Measurements from ENCODE around the gene KIF21A. TPM values are rescaled to one million over a fixed set of nuclear protein-coding genes. Genes with fewer than 3 reads are reported as not detected.

Gene KIF21A
- total RNA-seq, 1 experiment from 2014 or later, result 3.3 TPM

DNA sequence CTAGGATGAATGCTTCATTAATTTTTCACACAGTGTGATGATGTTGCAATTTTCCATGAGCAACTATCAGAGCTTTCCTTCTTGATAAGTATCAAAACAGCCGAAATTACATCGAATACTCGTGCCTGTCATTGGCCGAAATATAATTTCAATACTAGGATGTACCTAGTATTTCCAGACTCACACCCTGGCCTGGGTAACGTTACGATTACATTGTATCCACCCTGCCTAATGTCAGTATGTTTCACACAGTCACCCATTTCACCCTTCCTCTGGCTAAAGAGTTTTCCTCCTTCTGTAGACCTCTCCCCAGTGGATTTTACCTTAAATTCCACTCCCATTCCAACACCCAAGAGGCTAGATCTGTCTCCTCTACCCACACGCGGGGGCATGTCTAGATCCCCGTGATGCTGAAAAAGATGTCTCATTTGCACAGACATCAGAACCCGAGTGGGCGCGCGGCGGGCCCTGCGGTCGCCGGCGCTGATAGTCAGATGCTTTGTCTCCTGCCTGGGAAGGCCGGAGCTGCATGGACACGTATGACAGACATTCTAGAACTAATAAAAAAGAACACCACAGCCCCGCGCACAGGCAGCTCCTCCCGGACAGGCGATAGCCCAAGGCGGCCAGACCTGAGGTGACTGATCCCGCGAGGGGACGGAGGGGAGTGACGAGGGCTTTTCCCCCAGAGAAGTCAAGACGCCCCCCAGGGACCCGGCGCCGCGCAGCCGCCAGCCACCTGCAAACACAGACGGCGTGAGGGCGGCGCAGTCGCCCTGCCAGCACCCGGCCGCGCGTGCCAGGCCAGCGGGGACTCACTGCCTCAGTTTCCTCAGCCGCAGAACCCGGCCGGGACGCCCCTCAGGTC is 723 bp downstream of the KIF21A start:
- H3K4me1 ChIP-seq (ENCODE audit: insufficient read depth, low read length, poor library complexity, severe bottlenecking), result peaks cover 7% of the 10 kb centered on the region
- intact Hi-C loops (cut with micrococcal nuclease; ENCODE audit: unreplicated experiment), result no loop called here
- DNase-seq (ENCODE audit: low spot score), result peak; percentile 5
- ChIA-PET POLR2A (ENCODE audit: low non-redundant PET) (no interaction called here), CTCF (no interaction called here)
- no peaks in the 10 kb centered on the region for H3K9me3 ChIP-seq (ENCODE audit: low read depth, low read length, poor library complexity, severe bottlenecking)
- H3K27ac ChIP-seq (ENCODE audit: low read depth, low read length, poor library complexity, severe bottlenecking), result no peak overlapping the region
- no peak for TF ChIP-seq EZH2 (IDR thresholded peaks at IDR 0.05; ENCODE audit: borderline replicate concordance, low read depth, low read length, poor library complexity, severe bottlenecking)
- TF ChIP-seq, protein P1, sequence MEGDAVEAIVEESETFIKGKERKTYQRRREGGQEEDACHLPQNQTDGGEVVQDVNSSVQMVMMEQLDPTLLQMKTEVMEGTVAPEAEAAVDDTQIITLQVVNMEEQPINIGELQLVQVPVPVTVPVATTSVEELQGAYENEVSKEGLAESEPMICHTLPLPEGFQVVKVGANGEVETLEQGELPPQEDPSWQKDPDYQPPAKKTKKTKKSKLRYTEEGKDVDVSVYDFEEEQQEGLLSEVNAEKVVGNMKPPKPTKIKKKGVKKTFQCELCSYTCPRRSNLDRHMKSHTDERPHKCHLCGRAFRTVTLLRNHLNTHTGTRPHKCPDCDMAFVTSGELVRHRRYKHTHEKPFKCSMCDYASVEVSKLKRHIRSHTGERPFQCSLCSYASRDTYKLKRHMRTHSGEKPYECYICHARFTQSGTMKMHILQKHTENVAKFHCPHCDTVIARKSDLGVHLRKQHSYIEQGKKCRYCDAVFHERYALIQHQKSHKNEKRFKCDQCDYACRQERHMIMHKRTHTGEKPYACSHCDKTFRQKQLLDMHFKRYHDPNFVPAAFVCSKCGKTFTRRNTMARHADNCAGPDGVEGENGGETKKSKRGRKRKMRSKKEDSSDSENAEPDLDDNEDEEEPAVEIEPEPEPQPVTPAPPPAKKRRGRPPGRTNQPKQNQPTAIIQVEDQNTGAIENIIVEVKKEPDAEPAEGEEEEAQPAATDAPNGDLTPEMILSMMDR (conservative IDR thresholded peaks at IDR 0.05; ENCODE audit: low read depth, low read length), result no peak
- H3K4me3 ChIP-seq (ENCODE audit: low read depth, low read length, poor library complexity, severe bottlenecking), result peak overlapping the region; percentile 71
- BruUV-seq (replicated peaks), result TSS peak; percentile 73
- H3K36me3 ChIP-seq (ENCODE audit: insufficient read depth, low read length, poor library complexity, severe bottlenecking), result no peaks in the 10 kb centered on the region
- peaks cover 9% of the 10 kb centered on the region for H3K27me3 ChIP-seq (replicated peaks; ENCODE audit: insufficient read depth, low read depth, low read length, poor library complexity)

- H3K9me3 ChIP-seq (ENCODE audit: low read depth, low read length, poor library complexity, severe bottlenecking), result no peaks in the 10 kb centered on the region
- peaks cover 7% of the 10 kb centered on the region for H3K4me1 ChIP-seq (ENCODE audit: insufficient read depth, low read length, poor library complexity, severe bottlenecking)
- intact Hi-C loops (cut with micrococcal nuclease; ENCODE audit: unreplicated experiment), result no loop called here
- ChIA-PET CTCF (no interaction called here), POLR2A (ENCODE audit: low non-redundant PET) (no interaction called here)
- H3K27ac ChIP-seq (ENCODE audit: low read depth, low read length, poor library complexity, severe bottlenecking), result no peak overlapping the region
- H3K36me3 ChIP-seq (ENCODE audit: insufficient read depth, low read length, poor library complexity, severe bottlenecking), result no peaks in the 10 kb centered on the region
- H3K4me3 ChIP-seq (ENCODE audit: low read depth, low read length, poor library complexity, severe bottlenecking), result no peak overlapping the region
- BruUV-seq (replicated peaks), result no TSS peak
- H3K27me3 ChIP-seq (replicated peaks; ENCODE audit: insufficient read depth, low read depth, low read length, poor library complexity), result peaks cover 9% of the 10 kb centered on the region
- DNase-seq (ENCODE audit: low spot score), result no peak
- TF ChIP-seq, protein P1 (conservative IDR thresholded peaks at IDR 0.05; ENCODE audit: low read depth, low read length), result no peak
- TF ChIP-seq EZH2 (IDR thresholded peaks at IDR 0.05; ENCODE audit: borderline replicate concordance, low read depth, low read length, poor library complexity, severe bottlenecking), result no peak
These were observed 1.5 kb downstream of the KIF21A start for GRCh38 chr12:39441189-39441962.

GRCh38 chr12:39440781-39441180 is 2.1 kb downstream of the KIF21A start:
- no TSS peak for BruUV-seq (replicated peaks)
- Histone ChIP-seq H3K27ac (ENCODE audit: low read depth, low read length, poor library complexity, severe bottlenecking) (no peak overlapping the region), H3K4me3 (ENCODE audit: low read depth, low read length, poor library complexity, severe bottlenecking) (no peak overlapping the region), H3K4me1 (ENCODE audit: insufficient read depth, low read length, poor library complexity, severe bottlenecking) (peaks cover 7% of the 10 kb centered on the region), H3K36me3 (ENCODE audit: insufficient read depth, low read length, poor library complexity, severe bottlenecking) (no peaks in the 10 kb centered on the region), H3K9me3 (ENCODE audit: low read depth, low read length, poor library complexity, severe bottlenecking) (no peaks in the 10 kb centered on the region), H3K27me3 (replicated peaks; ENCODE audit: insufficient read depth, low read depth, low read length, poor library complexity) (peaks cover 9% of the 10 kb centered on the region)
- CTCF ChIA-PET, result no interaction called here
- intact Hi-C loops (cut with micrococcal nuclease; ENCODE audit: unreplicated experiment), result no loop called here
- no peak for TF ChIP-seq EZH2 (IDR thresholded peaks at IDR 0.05; ENCODE audit: borderline replicate concordance, low read depth, low read length, poor library complexity, severe bottlenecking)
- TF ChIP-seq, protein P1 (conservative IDR thresholded peaks at IDR 0.05; ENCODE audit: low read depth, low read length), result no peak
- no peak for DNase-seq (ENCODE audit: low spot score)
- POLR2A ChIA-PET (ENCODE audit: low non-redundant PET), result no interaction called here
